HepG2 (cell line): Measurements from ENCODE around the gene NKPD1. TPM values are rescaled to one million over a fixed set of nuclear protein-coding genes. Genes with fewer than 3 reads are reported as not detected.

Experiments
- ATAC-seq: fragments of 200-7000 bp; cut with Tn5 transposase; 3 replicates; pipeline ENCODE4 v1.9.1; 2020; ENCODE audit warnings: mild to moderate bottlenecking, moderate library complexity
- BruUV-seq: library from RNA; stranded (reverse); fragments of 400-500 nt; replicated peaks from 2 replicates; lab custom pipeline; 2021; lab: Mats Ljungman, UMichigan
- CTCF ChIA-PET: fragments of 300-600 bp; formaldehyde crosslinking; extraction: SDS; loops from one replicate; lab custom pipeline; 2021; ENCODE audit warnings: low total read pairs, inconsistent platforms, low intra/inter-chr PET ratio; lab: Yijun Ruan, JAX
- POLR2A ChIA-PET: fragments of 350-600 bp; sonication (Branson Sonifier 250); formaldehyde crosslinking; loops from one replicate; lab custom pipeline; 2020; ENCODE audit warnings: antibody characterized with exemption, inconsistent platforms; lab: Yijun Ruan, JAX
- DNase-seq: peaks from one replicate; pipeline ENCODE4 v3.0.0-alpha.2; 2015; ENCODE audit warnings: low spot score
- FAIRE-seq: peaks from 3 replicates; lab custom pipeline; 2011; peaks lifted over from hg19 to GRCh38; lab: Jason Lieb, UNC
- H2AFZ ChIP-seq: one replicate; pipeline ENCODE4 v1.6.1; 2011; ENCODE audit warnings: low read length, inconsistent platforms
- H3K27ac ChIP-seq: fragments of 300-600 bp; 3 replicates; pipeline ENCODE4 v1.8.0; 2011; ENCODE audit warnings: mixed run types, mild to moderate bottlenecking, mixed read lengths, low read length, inconsistent platforms; ENCODE audit not compliant: insufficient read depth; ENCODE audit errors: extremely low read length
- H3K27me3 ChIP-seq, 2 experiments: fragments of 200-600 bp in 1 of 2; 2 replicates in 1 of 2; 3 replicates in 1 of 2; pipeline versions ENCODE4 v1.6.0 to v1.8.0; 2011; ENCODE audit warnings: low read length in 2 of 2, mild to moderate bottlenecking in 2 of 2, moderate library complexity in 2 of 2, inconsistent platforms in 1 of 2; ENCODE audit not compliant: insufficient read depth in 2 of 2, control insufficient read depth in 1 of 2
- H3K36me3 ChIP-seq, 2 experiments: fragments of 200-600 bp in 1 of 2; replicated peaks in 1 of 2; 2 replicates in 1 of 2; 3 replicates in 1 of 2; pipeline versions ENCODE4 v1.5.1 to v1.8.0; 2011; ENCODE audit warnings: low read length in 2 of 2, inconsistent platforms in 1 of 2; ENCODE audit not compliant: insufficient read depth in 2 of 2, control insufficient read depth in 1 of 2
- H3K4me1 ChIP-seq: 2 replicates; pipeline ENCODE4 v1.5.1; 2012; ENCODE audit warnings: low read length, inconsistent platforms; ENCODE audit not compliant: insufficient read depth
- H3K4me2 ChIP-seq: 2 replicates; pipeline ENCODE4 v1.6.0; 2011; ENCODE audit warnings: low read depth, low read length, inconsistent platforms
- H3K4me3 ChIP-seq, 3 experiments: fragments of 200-600 bp in 1 of 3; sonication (generic), shearing (Covaris generic) in 1 of 3; replicated peaks in 1 of 3; 2 replicates each; pipeline ENCODE4 v1.5.1; 2011 to 2016; ENCODE audit warnings: low read length in 3 of 3, inconsistent platforms in 2 of 3, low read depth in 2 of 3, mild to moderate bottlenecking in 2 of 3, control low read depth in 1 of 3, mixed read lengths in 1 of 3; ENCODE audit not compliant: insufficient read depth in 1 of 3
- H3K79me2 ChIP-seq: one replicate; pipeline ENCODE4 v1.6.1; 2011; ENCODE audit warnings: low read length, inconsistent platforms; ENCODE audit not compliant: insufficient read depth
- H3K9ac ChIP-seq: 2 replicates; pipeline ENCODE4 v1.6.0; 2011; ENCODE audit warnings: mild to moderate bottlenecking, low read depth, low read length, inconsistent platforms; ENCODE audit not compliant: insufficient read depth
- H3K9me3 ChIP-seq: 2 replicates; pipeline ENCODE4 v1.5.1; 2012; ENCODE audit warnings: mild to moderate bottlenecking, low read length
- H4K20me1 ChIP-seq: 2 replicates; pipeline ENCODE4 v1.6.0; 2011; ENCODE audit warnings: inconsistent platforms, mild to moderate bottlenecking, low read length, moderate library complexity; ENCODE audit not compliant: insufficient read depth
- CTCF ChIP-seq: sonication (generic); formaldehyde crosslinking; IDR thresholded peaks from 2 replicates; pipeline ENCODE4 v1.5.0; 2020; ENCODE audit warnings: mild to moderate bottlenecking, missing genetic modification reagents, moderate library complexity
- FIP1L1 ChIP-seq: fragments of 200-400 bp; formaldehyde crosslinking; IDR thresholded peaks from 2 replicates; pipeline ENCODE4 v1.6.1; 2018; ENCODE audit warnings: low read depth, mild to moderate bottlenecking, low read length, moderate library complexity, borderline replicate concordance; ENCODE audit not compliant: insufficient read depth
- RAD21 ChIP-seq: fragments of 450-650 bp; formaldehyde crosslinking; IDR thresholded peaks from 2 replicates; pipeline ENCODE4 v1.5.0; 2020; ENCODE audit warnings: mild to moderate bottlenecking
- REST ChIP-seq, 2 experiments: IDR thresholded peaks; 2 replicates each; pipeline ENCODE4 v1.6.1; 2011 to 2012; ENCODE audit warnings: low read length in 2 of 2, borderline replicate concordance in 1 of 2, low read depth in 1 of 2, mild to moderate bottlenecking in 1 of 2, moderate library complexity in 1 of 2
- STAG1 ChIP-seq: sonication (generic); formaldehyde crosslinking; IDR thresholded peaks from 2 replicates; pipeline ENCODE4 v1.4.0; 2020; ENCODE audit warnings: missing genetic modification reagents
- TEAD2 ChIP-seq: sonication (generic); formaldehyde crosslinking; IDR thresholded peaks from 2 replicates; pipeline ENCODE4 v1.9.0; 2021; ENCODE audit warnings: missing genetic modification reagents
- TEAD3 ChIP-seq: optimal IDR thresholded peaks from 2 replicates; pipeline ENCODE3; 2016; ENCODE audit warnings: borderline replicate concordance
- WGBS: methylation state at CpG from one replicate; pipeline ENCODE4 v1.1.6; 2017; ENCODE audit warnings: low lambda C conversion rate; 5-methylcytosine and 5-hydroxymethylcytosine counted together
- in situ Hi-C: cut with HindIII; loops from 2 replicates; pipeline ENCODE4 v1.10.0; 2017; ENCODE audit warnings: low pct_unique_long_range_greater_than_20kb; ENCODE audit not compliant: extremely low pct_ligation_motif_present
- intact Hi-C: fragments of 100-400 bp; cut with micrococcal nuclease; formaldehyde crosslinking; loops from one replicate; pipeline ENCODE4 v1.10.0; 2022; ENCODE audit not compliant: unreplicated experiment
- polyA plus RNA-seq, 8 experiments: library from polyadenylated mRNA; depleted of rRNA in 3 of 8; stranded (reverse) in 7 of 8; unstranded in 1 of 8; fragments of >200 nt; fragmentation: Illumina TruSeq in 4 of 8; extraction: Trizol in 4 of 8; gene quantifications; 2 replicates each; pipeline versions ENCODE4 v1.2.1 to v1.2.3, GENCODE V29; 2011 to 2016; ENCODE audit warnings: low read depth in 4 of 8, missing spikeins in 1 of 8, mixed read lengths in 1 of 8; ENCODE audit not compliant: insufficient read depth in 1 of 8
- total RNA-seq, 5 experiments: library from RNA; depleted of rRNA; stranded (reverse); fragments of >200 nt; fragmentation: Illumina TruSeq; extraction: Trizol; gene quantifications; 2 replicates each; pipeline ENCODE4 v1.2.3, GENCODE V29; 2016; ENCODE audit warnings: low read depth in 1 of 5
- TF ChIP-seq, protein P1 (sequence below): sonication (generic); formaldehyde crosslinking; IDR thresholded peaks from 2 replicates; pipeline ENCODE4 v1.5.1; 2020; ENCODE audit warnings: mild to moderate bottlenecking, missing genetic modification reagents, moderate library complexity
- TF ChIP-seq, protein P2 (sequence below): sonication (generic); formaldehyde crosslinking; IDR thresholded peaks from 2 replicates; pipeline ENCODE4 v1.4.0; 2020; ENCODE audit warnings: mild to moderate bottlenecking, missing genetic modification reagents

Gene NKPD1
- total and polyA plus RNA-seq, 2 of the 13 experiments (the other 11 are each of a cell fraction or from before 2014, with no cell fraction given), result 0.03 TPM; not detected in 1

GRCh38 chr19:45187421-45188100 is 26.8 kb upstream of the NKPD1 start:
- Histone ChIP-seq H3K4me3 (peak overlapping the region in 1 of 3 experiments; percentile 43; a peak in 1 of 6 replicates), H3K79me2 (no peaks in the 10 kb centered on the region), H3K4me2 (peak overlapping the region; percentile 79), H4K20me1 (0 out of 2 replicates have a peak, but pooled peaks cover 2% of the 10 kb centered on the region), H3K27me3 (peaks cover 0 to 1% of the 10 kb centered on the region in 2 experiments; a peak in 1 of 5 replicates), H3K9ac (no peak overlapping the region), H3K9me3 (no peaks in the 10 kb centered on the region), H3K4me1 (peaks cover 29% of the 10 kb centered on the region), H2AFZ (no peak overlapping the region), H3K36me3 (no peaks in the 10 kb centered on the region), H3K27ac (no peak overlapping the region)
- intact Hi-C loops, result loop anchor here (10.0 kb wide), 1 partner anchor 57 kb away; the partner anchor contains the start of gene EXOC3L2
- in situ Hi-C loops, result no loop called here
- POLR2A ChIA-PET, result interaction anchor here (1.6 kb wide), 1 partner anchor 9 kb away, joined by 12 read pairs; the partner anchor contains the start of genes BLOC1S3 and TRAPPC6A
- ATAC-seq, result peak; percentile 59
- no TSS peak for BruUV-seq
- WGBS, result 38% methylated on average over 5 of the region's 12 CpGs
- FAIRE-seq, result peak; percentile 74
- CTCF ChIA-PET, result interaction anchor here (1.3 kb wide), 1 partner anchor 25 kb away, joined by 8 read pairs; no protein-coding TSS in a partner anchor
- peak; percentile 49 for DNase-seq
- 0 out of 2 replicates have a peak, but pooled peaks have one; percentile 35 for TF ChIP-seq TEAD2 (CRISPR knock-in tag)
- TF ChIP-seq STAG1, result peak; percentile 69
- TF ChIP-seq REST (IDR thresholded peaks at IDR 0.05; ENCODE audit: borderline replicate concordance in 1 of 2, low read depth in 1 of 2, low read length in 2 of 2), result no peak
- TF ChIP-seq, protein P1, sequence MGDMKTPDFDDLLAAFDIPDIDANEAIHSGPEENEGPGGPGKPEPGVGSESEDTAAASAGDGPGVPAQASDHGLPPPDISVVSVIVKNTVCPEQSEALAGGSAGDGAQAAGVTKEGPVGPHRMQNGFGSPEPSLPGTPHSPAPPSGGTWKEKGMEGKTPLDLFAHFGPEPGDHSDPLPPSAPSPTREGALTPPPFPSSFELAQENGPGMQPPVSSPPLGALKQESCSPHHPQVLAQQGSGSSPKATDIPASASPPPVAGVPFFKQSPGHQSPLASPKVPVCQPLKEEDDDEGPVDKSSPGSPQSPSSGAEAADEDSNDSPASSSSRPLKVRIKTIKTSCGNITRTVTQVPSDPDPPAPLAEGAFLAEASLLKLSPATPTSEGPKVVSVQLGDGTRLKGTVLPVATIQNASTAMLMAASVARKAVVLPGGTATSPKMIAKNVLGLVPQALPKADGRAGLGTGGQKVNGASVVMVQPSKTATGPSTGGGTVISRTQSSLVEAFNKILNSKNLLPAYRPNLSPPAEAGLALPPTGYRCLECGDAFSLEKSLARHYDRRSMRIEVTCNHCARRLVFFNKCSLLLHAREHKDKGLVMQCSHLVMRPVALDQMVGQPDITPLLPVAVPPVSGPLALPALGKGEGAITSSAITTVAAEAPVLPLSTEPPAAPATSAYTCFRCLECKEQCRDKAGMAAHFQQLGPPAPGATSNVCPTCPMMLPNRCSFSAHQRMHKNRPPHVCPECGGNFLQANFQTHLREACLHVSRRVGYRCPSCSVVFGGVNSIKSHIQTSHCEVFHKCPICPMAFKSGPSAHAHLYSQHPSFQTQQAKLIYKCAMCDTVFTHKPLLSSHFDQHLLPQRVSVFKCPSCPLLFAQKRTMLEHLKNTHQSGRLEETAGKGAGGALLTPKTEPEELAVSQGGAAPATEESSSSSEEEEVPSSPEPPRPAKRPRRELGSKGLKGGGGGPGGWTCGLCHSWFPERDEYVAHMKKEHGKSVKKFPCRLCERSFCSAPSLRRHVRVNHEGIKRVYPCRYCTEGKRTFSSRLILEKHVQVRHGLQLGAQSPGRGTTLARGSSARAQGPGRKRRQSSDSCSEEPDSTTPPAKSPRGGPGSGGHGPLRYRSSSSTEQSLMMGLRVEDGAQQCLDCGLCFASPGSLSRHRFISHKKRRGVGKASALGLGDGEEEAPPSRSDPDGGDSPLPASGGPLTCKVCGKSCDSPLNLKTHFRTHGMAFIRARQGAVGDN, result peak; percentile 37; the same call in 1 of the 2 replicates
- TF ChIP-seq TEAD3, result peak; percentile 80
- peak; percentile 74 for TF ChIP-seq CTCF (CRISPR knock-in tag)
- TF ChIP-seq, protein P2, sequence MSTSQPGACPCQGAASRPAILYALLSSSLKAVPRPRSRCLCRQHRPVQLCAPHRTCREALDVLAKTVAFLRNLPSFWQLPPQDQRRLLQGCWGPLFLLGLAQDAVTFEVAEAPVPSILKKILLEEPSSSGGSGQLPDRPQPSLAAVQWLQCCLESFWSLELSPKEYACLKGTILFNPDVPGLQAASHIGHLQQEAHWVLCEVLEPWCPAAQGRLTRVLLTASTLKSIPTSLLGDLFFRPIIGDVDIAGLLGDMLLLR (CRISPR knock-in tag), result no peak
- no peak for TF ChIP-seq FIP1L1
- TF ChIP-seq RAD21 (CRISPR knock-in tag), result peak; percentile 34; the same call in 1 of the 2 replicates
